Stomach (tissue), 4 donors: ENCODE measurements around the gene MERTK.

Source experiments
- POLR2A ChIP-seq, 4 donors: fragments of 450-650 bp; IDR thresholded peaks; one replicate each; pipeline ENCODE4 v1.6.1; 2016; ENCODE audit warnings: antibody characterized with exemption in 4 of 4, control low read depth in 2 of 4, mild to moderate bottlenecking in 1 of 4, moderate library complexity in 1 of 4
- POLR2AphosphoS5 ChIP-seq, 3 donors: sonication (generic); formaldehyde crosslinking; IDR thresholded peaks; one replicate each; pipeline ENCODE4 v1.6.1; 2016; ENCODE audit warnings: antibody characterized with exemption in 3 of 3
- TF ChIP-seq, protein P1 (sequence below), 7 experiments: fragments of 450-650 bp in 4 of 7; fragments of 200-600 bp in 3 of 7; sonication (generic) in 3 of 7; IDR thresholded peaks; one replicate each; pipeline ENCODE4 v1.5.1; 2016 to 2019; ENCODE audit warnings: antibody characterized with exemption in 7 of 7, control low read depth in 2 of 7, mild to moderate bottlenecking in 1 of 7

DNA sequence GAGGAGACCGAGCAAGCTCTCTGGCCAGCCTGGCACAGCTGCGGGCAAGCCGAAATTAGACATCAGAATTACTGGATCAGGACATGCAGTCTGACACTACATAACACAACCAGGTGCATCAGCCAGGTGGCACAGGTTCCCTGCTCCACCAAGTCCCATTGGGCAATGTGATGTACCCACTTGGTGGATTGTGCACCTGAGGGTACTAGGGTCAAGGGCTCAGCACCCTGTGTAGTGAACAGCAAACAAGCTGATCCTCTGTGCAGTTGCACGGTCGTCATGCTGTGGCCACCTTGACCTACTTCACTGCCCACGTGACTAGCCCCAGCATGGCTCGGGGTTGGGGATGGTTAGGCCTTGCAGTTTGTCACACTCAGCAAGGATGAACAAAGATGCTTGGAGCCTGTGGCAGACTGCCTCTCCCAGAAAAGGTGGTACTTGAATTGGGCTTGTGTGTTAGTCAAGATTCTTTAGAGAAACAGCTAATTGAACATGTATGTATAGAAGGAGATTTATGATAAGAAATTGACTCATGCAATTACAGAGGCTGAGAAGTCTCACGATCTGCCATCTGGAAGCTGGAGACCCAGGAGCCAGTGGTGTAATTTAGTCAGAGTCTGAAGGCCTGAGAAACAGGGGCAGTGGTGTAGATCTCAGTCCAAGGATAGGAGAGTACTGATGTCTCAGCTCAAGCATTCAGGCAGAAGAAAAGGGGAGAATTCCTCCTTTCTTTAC, 85.2 kb downstream of the MERTK start:
- TF ChIP-seq, protein P1, sequence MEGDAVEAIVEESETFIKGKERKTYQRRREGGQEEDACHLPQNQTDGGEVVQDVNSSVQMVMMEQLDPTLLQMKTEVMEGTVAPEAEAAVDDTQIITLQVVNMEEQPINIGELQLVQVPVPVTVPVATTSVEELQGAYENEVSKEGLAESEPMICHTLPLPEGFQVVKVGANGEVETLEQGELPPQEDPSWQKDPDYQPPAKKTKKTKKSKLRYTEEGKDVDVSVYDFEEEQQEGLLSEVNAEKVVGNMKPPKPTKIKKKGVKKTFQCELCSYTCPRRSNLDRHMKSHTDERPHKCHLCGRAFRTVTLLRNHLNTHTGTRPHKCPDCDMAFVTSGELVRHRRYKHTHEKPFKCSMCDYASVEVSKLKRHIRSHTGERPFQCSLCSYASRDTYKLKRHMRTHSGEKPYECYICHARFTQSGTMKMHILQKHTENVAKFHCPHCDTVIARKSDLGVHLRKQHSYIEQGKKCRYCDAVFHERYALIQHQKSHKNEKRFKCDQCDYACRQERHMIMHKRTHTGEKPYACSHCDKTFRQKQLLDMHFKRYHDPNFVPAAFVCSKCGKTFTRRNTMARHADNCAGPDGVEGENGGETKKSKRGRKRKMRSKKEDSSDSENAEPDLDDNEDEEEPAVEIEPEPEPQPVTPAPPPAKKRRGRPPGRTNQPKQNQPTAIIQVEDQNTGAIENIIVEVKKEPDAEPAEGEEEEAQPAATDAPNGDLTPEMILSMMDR (IDR thresholded peaks at IDR 0.05) = no peak
- no peak for TF ChIP-seq POLR2A (IDR thresholded peaks at IDR 0.05)
- TF ChIP-seq POLR2AphosphoS5 (IDR thresholded peaks at IDR 0.05) = no peak
